ENCODE measurements around the gene AFF1.
A peak's percentile ranks its signal among the peaks of the same experiment; 100 is the strongest.

The AFF1 gene

GRCh38 chr4:86901864-86902263 lies 32.9 kb upstream of the AFF1 start:
- Histone ChIP-seq H3K4me3 (no peak overlapping the region), H3K36me3 (no peaks in the 10 kb centered on the region), H3K4me1 (no peaks in the 10 kb centered on the region), H3K27me3 (no peaks in the 10 kb centered on the region), H3K27ac (no peak overlapping the region), H3K9me3 (no peaks in the 10 kb centered on the region)
- TF ChIP-seq CTCF (IDR thresholded peaks at IDR 0.05), result no peak
- DNase-seq, result no peak
- intact Hi-C loops (cut with DNase I; ENCODE audit: low total_unique reads), result loop anchor here (10.0 kb wide), 1 partner anchor 307 kb away; the partner anchor contains the start of gene PTPN13

GRCh38 chr4:86908251-86908657 lies 26.6 kb upstream of the AFF1 start:
- Histone ChIP-seq H3K36me3 (peaks cover 0 to 3% (median 2%) of the 10 kb centered on the region in 3 donors), H3K4me3 (no peak overlapping the region), H3K9me3 (no peaks in the 10 kb centered on the region), H3K27ac (peak overlapping the region; percentile 56 to 60), H3K4me1 (peaks cover 0 to 25% (median 12%) of the 10 kb centered on the region in 4 donors), H3K27me3 (no peaks in the 10 kb centered on the region)
- TF ChIP-seq CTCF (IDR thresholded peaks at IDR 0.05), result no peak
- intact Hi-C loops (cut with DNase I; ENCODE audit: low total_unique reads), result loop anchor here (10.0 kb wide), 1 partner anchor 313 kb away; the partner anchor contains the start of gene PTPN13
- no peak for DNase-seq

GRCh38 chr4:86909546-86910295 lies 25.1 kb upstream of the AFF1 start:
- intact Hi-C loops (cut with DNase I; ENCODE audit: low total_unique reads), result loop anchor here (10.0 kb wide), 1 partner anchor 315 kb away; the partner anchor contains the start of gene PTPN13
- Histone ChIP-seq H3K4me1 (peaks cover 0 to 25% (median 12%) of the 10 kb centered on the region in 4 donors), H3K27ac (no peak overlapping the region), H3K36me3 (peaks cover 0 to 7% (median 6%) of the 10 kb centered on the region in 3 donors), H3K27me3 (no peaks in the 10 kb centered on the region), H3K4me3 (no peak overlapping the region), H3K9me3 (no peaks in the 10 kb centered on the region)
- DNase-seq, result no peak
- no peak for TF ChIP-seq CTCF (IDR thresholded peaks at IDR 0.05)

GRCh38 chr4:86910369-86910768 lies 24.4 kb upstream of the AFF1 start:
- H3K27me3 ChIP-seq, result no peaks in the 10 kb centered on the region
- no peaks in the 10 kb centered on the region for H3K9me3 ChIP-seq
- no peak for DNase-seq
- H3K27ac ChIP-seq, result no peak overlapping the region
- intact Hi-C loops (cut with DNase I; ENCODE audit: low total_unique reads), result no loop called here
- H3K36me3 ChIP-seq, result peaks cover 0 to 7% (median 6%) of the 10 kb centered on the region in 3 donors
- H3K4me1 ChIP-seq, result peaks cover 0 to 25% (median 12%) of the 10 kb centered on the region in 4 donors
- no peak overlapping the region for H3K4me3 ChIP-seq
- no peak for TF ChIP-seq CTCF (IDR thresholded peaks at IDR 0.05)

- TF ChIP-seq CTCF (IDR thresholded peaks at IDR 0.05), result no peak
- DNase-seq, result no peak
- no peaks in the 10 kb centered on the region for H3K27me3 ChIP-seq
- intact Hi-C loops (cut with DNase I; ENCODE audit: low total_unique reads), result no loop called here
- H3K4me1 ChIP-seq, result peaks cover 0 to 25% (median 12%) of the 10 kb centered on the region in 4 donors
- H3K4me3 ChIP-seq, result no peak overlapping the region
- no peak overlapping the region for H3K27ac ChIP-seq
- H3K9me3 ChIP-seq, result no peaks in the 10 kb centered on the region
- H3K36me3 ChIP-seq, result peaks cover 0 to 7% (median 6%) of the 10 kb centered on the region in 3 donors
Measured at GRCh38 chr4:86910820-86911684, 23.8 kb upstream of the AFF1 start.

Measured in tibial artery (tissue), 4 donors.